ENCODE results near the gene NPEPL1.

NPEPL1 gene

DNA sequence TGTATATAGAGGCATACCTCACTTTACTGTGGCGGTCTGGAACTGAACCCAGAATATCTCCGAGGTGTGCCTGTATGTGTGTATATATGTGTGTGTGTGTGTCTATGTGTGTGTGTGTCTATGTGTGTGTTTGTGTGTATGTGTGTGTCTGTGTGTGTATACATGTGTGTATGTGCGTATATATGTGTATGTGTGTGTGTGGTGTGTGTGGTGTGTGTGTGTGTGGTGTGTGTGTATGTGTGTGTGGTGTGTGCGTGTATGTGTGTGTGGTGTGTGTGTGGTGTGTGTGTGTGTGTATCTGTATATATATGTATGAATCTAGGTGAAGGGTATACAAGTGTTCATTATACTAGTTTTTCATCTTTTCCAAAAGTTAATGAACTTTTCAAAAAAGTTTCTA is 4.2 kb upstream of the NPEPL1 start:
- H3K27me3 ChIP-seq (ENCODE audit: low read depth, low read length) = no peaks in the 10 kb centered on the region
- peaks cover 6 to 15% of the 10 kb centered on the region in 2 donors for H3K4me1 ChIP-seq (ENCODE audit: control insufficient read depth in 1 of 2, insufficient read depth in 2 of 2, low read length in 2 of 2)
- H3K36me3 ChIP-seq (ENCODE audit: control insufficient read depth in 1 of 2, insufficient read depth in 2 of 2, low read length in 2 of 2) = peaks cover 0 to 7% of the 10 kb centered on the region in 2 donors
- no peak overlapping the region for H3K27ac ChIP-seq (ENCODE audit: low read length)
- no peaks in the 10 kb centered on the region for H3K9me3 ChIP-seq (ENCODE audit: control insufficient read depth in 1 of 2, low read length in 2 of 2)
- H3K4me3 ChIP-seq (ENCODE audit: low read depth in 1 of 2, low read length in 2 of 2) = no peak overlapping the region

DNA sequence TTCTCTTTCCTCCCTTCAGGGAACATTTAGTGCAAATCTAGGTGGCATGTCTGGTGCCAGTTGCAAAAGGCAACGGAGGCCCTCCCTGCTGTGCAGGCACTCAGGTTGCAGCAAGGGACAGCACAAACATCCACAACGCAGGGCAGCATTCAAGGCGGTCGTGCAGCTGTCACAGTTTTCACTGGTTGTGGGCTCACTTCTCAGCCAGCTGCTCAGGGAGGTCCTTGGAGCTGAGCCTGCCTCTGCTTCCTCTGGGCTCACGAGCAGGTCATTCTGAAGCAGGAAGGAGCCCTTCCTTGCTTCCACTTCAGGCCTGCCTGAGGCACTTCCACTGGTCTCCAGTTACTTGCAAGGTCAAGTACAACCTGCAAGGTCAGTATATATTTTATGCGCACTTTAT is 3.8 kb upstream of the NPEPL1 start:
- Histone ChIP-seq H3K36me3 (ENCODE audit: control insufficient read depth in 1 of 2, insufficient read depth in 2 of 2, low read length in 2 of 2) (peaks cover 0 to 7% of the 10 kb centered on the region in 2 donors), H3K4me1 (ENCODE audit: control insufficient read depth in 1 of 2, insufficient read depth in 2 of 2, low read length in 2 of 2) (peaks cover 8 to 19% of the 10 kb centered on the region in 2 donors), H3K27ac (ENCODE audit: low read length) (no peak overlapping the region), H3K9me3 (ENCODE audit: control insufficient read depth in 1 of 2, low read length in 2 of 2) (no peaks in the 10 kb centered on the region), H3K27me3 (ENCODE audit: low read depth, low read length) (no peaks in the 10 kb centered on the region), H3K4me3 (ENCODE audit: low read depth in 1 of 2, low read length in 2 of 2) (no peak overlapping the region)

DNA sequence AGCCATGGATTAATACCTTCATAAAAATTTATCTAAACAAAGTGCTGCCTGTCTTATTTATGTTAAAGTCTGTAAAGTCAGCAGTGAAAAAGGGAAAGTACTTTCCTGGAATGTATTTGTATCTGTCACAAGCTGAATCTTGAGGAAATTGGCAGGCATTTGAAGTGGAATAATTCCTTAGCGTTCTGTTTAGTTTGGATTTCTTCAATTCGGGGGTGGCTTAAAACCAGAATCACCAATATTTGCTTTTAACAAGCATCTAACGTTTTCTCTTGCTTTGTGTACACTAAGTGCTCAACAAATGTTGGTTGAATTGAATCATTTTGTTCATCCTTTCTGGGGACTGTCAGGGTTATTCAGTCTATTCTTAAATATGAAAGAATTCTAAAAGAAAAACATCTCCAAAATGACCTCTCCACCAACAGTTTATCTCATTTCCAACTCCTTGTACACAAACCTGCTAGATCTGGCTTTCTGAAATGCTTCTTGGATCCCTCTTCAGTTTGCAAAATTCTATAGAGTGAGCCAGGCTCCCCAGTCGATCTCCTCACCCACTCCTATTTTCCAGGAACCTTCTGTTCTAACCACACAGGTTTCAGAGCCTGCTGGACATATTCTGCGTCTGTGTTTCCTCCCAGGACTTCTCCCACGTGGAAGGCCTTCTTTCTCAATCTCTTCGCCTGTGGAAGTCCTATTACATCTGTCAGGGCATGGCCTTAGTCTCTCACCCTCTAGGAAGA is 2.0 kb upstream of the NPEPL1 start:
- H3K9me3 ChIP-seq (ENCODE audit: control insufficient read depth in 1 of 2, low read length in 2 of 2) = no peaks in the 10 kb centered on the region
- peaks cover 10 to 30% of the 10 kb centered on the region in 2 donors for H3K4me1 ChIP-seq (ENCODE audit: control insufficient read depth in 1 of 2, insufficient read depth in 2 of 2, low read length in 2 of 2)
- H3K27ac ChIP-seq (ENCODE audit: low read length) = peak overlapping the region; percentile 35
- no peak overlapping the region for H3K4me3 ChIP-seq (ENCODE audit: low read depth in 1 of 2, low read length in 2 of 2)
- H3K36me3 ChIP-seq (ENCODE audit: control insufficient read depth in 1 of 2, insufficient read depth in 2 of 2, low read length in 2 of 2) = peaks cover 1 to 12% of the 10 kb centered on the region in 2 donors
- no peaks in the 10 kb centered on the region for H3K27me3 ChIP-seq (ENCODE audit: low read depth, low read length)

DNA sequence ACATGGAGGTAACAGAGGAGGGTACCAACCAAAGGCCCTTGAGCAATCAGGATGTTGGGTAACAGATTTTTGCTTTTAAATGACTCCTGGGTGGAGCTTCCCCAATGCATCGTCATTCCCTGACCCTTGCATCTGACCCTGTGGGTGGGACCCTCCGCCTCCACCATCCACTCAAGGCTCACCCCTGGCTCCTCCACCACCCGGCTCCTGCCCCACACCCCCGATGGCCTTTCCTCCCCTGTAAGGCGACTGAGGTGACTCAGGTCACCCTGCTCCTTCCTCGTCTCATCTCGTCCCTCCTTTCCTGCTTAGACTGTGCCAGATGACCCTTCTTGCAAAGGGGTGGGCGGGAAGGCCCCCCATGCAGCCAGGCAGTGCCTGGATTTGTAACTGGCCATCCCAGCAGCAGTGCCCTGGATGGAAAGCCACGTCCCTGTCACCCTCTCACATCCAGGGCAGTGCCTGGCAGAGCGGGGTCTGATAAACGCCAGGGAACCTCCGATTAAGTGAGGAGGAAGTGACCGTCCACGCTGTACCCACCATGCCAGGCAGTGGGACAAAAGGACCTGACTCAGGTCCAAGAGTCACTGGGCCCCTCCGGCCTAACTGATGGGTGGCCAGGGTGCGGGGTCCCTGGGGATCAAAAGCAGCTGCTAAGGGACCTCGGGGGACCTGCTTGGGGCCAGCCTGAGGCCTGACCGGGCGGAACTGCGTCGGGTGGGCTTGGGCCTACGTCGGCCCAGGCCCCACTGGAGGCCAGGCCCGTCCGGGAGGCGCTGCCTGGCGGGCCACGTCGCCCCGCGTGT is 624 bp upstream of the NPEPL1 start:
- peak overlapping the region; percentile 81 for H3K27ac ChIP-seq (ENCODE audit: low read length)
- peaks cover 15 to 19% of the 10 kb centered on the region in 2 donors for H3K36me3 ChIP-seq (ENCODE audit: control insufficient read depth in 1 of 2, insufficient read depth in 2 of 2, low read length in 2 of 2)
- no peaks in the 10 kb centered on the region for H3K9me3 ChIP-seq (ENCODE audit: control insufficient read depth in 1 of 2, low read length in 2 of 2)
- H3K4me1 ChIP-seq (ENCODE audit: control insufficient read depth in 1 of 2, insufficient read depth in 2 of 2, low read length in 2 of 2) = peaks cover 10 to 30% of the 10 kb centered on the region in 2 donors
- peak overlapping the region in 1 of 2 donors; percentile 19 for H3K4me3 ChIP-seq (ENCODE audit: low read depth in 1 of 2, low read length in 2 of 2)
- no peaks in the 10 kb centered on the region for H3K27me3 ChIP-seq (ENCODE audit: low read depth, low read length)

DNA sequence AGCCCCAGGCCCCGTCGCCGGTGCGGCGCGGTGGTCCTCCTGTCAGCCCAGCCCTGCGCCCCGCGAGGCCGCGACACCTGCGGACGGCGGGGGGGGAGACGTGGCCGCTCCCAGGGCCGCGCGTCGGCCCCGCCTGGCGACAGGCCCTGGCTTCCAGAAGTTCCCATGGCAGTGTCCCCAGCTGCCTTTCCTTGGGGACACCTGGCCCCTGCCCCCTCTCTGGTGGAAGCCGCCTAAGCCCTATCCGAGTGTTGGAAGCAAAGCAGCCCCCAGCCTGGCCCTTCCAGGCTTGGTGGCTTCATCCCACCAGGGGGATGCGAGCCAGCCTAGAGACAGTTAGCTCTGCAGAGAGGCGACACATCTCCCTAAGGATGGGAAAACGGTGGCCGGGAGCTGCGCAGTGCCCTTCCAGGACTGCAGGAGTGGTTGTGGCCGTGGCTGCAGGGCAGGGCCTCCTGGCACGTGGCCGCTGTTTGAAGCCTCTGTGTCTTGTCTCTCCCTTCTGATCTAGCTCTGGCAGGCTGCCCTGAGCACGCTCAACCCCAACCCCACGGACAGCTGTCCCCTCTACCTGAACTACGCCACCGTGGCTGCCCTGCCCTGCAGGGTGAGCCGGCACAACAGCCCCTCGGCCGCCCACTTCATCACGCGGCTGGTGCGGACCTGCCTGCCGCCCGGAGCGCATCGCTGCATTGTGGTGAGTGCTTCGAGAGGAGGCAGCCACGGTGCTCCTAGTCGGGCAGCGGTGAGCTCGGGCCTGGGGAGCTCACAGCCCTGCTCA is 816 bp downstream of the NPEPL1 start:
- H3K4me3 ChIP-seq (ENCODE audit: low read depth in 1 of 2, low read length in 2 of 2) = peak overlapping the region; percentile 48 to 60
- H3K4me1 ChIP-seq (ENCODE audit: control insufficient read depth in 1 of 2, insufficient read depth in 2 of 2, low read length in 2 of 2) = peaks cover 10 to 30% of the 10 kb centered on the region in 2 donors
- no peaks in the 10 kb centered on the region for H3K9me3 ChIP-seq (ENCODE audit: control insufficient read depth in 1 of 2, low read length in 2 of 2)
- peaks cover 18 to 34% of the 10 kb centered on the region in 2 donors for H3K36me3 ChIP-seq (ENCODE audit: control insufficient read depth in 1 of 2, insufficient read depth in 2 of 2, low read length in 2 of 2)
- no peak overlapping the region for H3K27ac ChIP-seq (ENCODE audit: low read length)
- no peaks in the 10 kb centered on the region for H3K27me3 ChIP-seq (ENCODE audit: low read depth, low read length)

DNA sequence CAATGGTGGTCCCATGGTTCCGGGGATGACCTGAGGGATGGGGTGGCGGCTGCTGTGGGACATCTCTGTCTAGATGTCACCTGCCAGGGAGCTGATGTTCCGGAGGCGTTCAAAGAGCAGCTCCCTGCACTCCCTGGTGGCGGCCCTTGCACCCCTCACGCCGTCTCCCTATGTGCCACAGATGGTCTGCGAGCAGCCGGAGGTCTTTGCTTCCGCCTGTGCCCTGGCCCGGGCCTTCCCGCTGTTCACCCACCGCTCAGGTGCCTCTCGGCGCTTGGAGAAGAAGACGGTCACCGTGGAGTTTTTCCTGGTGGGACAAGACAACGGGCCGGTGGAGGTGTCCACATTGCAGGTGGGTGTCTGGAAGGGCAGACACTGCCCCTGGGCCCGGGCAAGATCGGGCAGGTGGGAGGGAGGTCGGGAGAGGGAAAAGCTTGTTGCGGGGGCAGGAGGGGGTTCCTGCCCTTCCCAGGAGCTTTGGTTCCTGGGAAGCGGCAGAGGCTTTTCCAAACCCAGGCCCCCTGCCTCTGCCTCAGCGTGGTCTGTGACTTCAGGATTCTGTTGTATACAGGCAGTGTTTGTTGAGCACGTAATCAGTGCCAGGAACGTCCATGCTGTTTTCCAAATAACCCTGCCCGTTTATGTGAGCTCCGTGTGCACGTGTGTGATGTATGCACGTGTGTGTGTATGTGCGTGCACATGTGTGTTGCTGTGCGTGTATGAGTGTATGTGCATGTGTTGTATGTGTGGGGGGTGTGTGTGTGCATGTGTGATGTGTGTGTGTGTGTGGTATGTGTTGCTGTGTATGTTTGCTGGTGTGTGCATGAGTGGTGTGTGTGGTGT is 1.9 kb downstream of the NPEPL1 start:
- no peak overlapping the region for H3K27ac ChIP-seq (ENCODE audit: low read length)
- peaks cover 18 to 44% of the 10 kb centered on the region in 2 donors for H3K36me3 ChIP-seq (ENCODE audit: control insufficient read depth in 1 of 2, insufficient read depth in 2 of 2, low read length in 2 of 2)
- no peaks in the 10 kb centered on the region for H3K9me3 ChIP-seq (ENCODE audit: control insufficient read depth in 1 of 2, low read length in 2 of 2)
- H3K27me3 ChIP-seq (ENCODE audit: low read depth, low read length) = no peaks in the 10 kb centered on the region
- H3K4me1 ChIP-seq (ENCODE audit: control insufficient read depth in 1 of 2, insufficient read depth in 2 of 2, low read length in 2 of 2) = peaks cover 10 to 30% of the 10 kb centered on the region in 2 donors
- H3K4me3 ChIP-seq (ENCODE audit: low read depth in 1 of 2, low read length in 2 of 2) = no peak overlapping the region

DNA sequence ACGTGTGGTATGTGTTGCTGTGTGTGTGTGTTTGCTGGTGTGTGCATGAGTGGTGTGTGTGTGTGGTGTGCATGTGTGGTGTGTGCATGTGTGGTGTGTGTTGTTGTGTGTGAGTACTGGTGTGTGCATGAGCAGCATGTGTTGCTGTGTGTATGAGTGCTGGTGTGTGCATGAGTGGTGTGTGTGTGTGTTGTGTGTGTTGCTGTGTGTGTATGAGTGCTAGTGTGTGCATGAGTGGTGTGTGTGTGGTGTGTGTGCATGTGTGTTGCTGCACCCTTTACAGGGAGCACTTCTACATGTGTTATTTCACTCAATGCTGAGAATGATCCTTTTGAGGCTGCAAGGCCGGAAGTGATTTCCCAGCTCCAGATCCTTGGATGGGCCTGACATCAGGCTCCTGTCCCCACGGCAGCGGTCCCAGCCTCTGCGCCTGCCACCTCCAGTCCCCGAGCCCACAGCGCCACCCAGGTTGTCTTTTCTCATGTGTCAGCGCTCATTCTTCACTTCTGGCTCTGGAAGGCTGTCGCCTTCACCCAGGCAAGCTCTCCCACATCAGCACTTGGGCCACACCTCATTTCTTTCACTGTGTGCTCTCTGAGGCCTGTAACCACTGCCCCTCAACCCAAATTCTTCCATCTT is 2.6 kb downstream of the NPEPL1 start:
- no peak overlapping the region for H3K4me3 ChIP-seq (ENCODE audit: low read depth in 1 of 2, low read length in 2 of 2)
- H3K27me3 ChIP-seq (ENCODE audit: low read depth, low read length) = no peaks in the 10 kb centered on the region
- no peak overlapping the region for H3K27ac ChIP-seq (ENCODE audit: low read length)
- peaks cover 10 to 30% of the 10 kb centered on the region in 2 donors for H3K4me1 ChIP-seq (ENCODE audit: control insufficient read depth in 1 of 2, insufficient read depth in 2 of 2, low read length in 2 of 2)
- no peaks in the 10 kb centered on the region for H3K9me3 ChIP-seq (ENCODE audit: control insufficient read depth in 1 of 2, low read length in 2 of 2)
- H3K36me3 ChIP-seq (ENCODE audit: control insufficient read depth in 1 of 2, insufficient read depth in 2 of 2, low read length in 2 of 2) = peaks cover 18 to 52% of the 10 kb centered on the region in 2 donors

DNA sequence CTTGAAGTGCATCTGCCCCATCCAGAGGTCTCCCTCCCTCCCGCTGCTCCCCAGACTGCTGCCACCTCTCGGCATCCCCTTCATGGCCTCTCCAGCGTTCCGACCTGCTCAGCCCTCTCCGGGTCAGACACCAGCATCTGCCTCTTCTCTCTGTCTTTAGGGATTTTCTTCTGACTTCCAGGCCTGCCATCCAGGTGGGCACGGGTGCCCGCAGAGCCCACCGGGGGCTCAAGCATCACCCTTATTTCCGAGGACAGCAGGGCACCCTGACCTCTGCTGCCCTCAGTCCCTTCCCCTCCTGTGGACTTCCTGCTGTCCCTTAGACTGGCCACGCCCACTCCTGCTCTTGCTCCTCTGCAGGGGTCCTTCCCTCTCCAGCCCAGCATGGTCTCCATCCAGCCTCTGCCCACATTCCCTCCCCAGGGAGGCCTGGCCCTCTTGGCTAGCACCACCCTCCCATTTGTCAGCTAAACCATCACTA is 3.3 kb downstream of the NPEPL1 start:
- Histone ChIP-seq H3K4me1 (ENCODE audit: control insufficient read depth in 1 of 2, insufficient read depth in 2 of 2, low read length in 2 of 2) (peaks cover 10 to 27% of the 10 kb centered on the region in 2 donors), H3K27ac (ENCODE audit: low read length) (no peak overlapping the region), H3K4me3 (ENCODE audit: low read depth in 1 of 2, low read length in 2 of 2) (no peak overlapping the region), H3K27me3 (ENCODE audit: low read depth, low read length) (no peaks in the 10 kb centered on the region), H3K36me3 (ENCODE audit: control insufficient read depth in 1 of 2, insufficient read depth in 2 of 2, low read length in 2 of 2) (peaks cover 22 to 59% of the 10 kb centered on the region in 2 donors), H3K9me3 (ENCODE audit: control insufficient read depth in 1 of 2, low read length in 2 of 2) (no peaks in the 10 kb centered on the region)

DNA sequence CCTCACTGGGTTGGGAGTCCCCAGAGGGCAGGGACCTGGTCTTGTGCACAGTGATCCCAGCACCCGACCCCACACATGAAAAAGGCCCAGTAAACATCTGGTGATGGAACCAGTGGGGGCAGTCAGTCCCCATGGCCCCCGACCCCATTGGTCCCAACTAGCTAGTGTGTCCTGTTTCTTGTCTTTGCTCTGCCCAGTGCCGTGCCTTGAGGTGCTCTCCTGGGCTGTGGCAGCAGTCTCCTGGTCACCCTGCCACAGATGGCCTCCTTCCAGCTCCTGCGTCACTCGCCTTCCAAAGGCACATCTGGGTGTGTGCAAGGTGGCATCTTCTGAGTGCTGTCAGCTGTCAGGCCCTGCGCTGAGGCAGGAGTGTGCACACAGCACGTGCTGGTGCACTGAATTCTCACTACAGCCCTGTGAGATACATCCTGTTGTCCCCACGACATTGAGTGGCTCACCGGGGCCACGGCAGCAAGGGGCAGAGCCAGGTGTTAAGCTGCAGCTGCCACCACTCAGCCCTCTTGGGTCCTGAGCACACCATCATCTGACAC is 3.9 kb downstream of the NPEPL1 start:
- peaks cover 23 to 61% of the 10 kb centered on the region in 2 donors for H3K36me3 ChIP-seq (ENCODE audit: control insufficient read depth in 1 of 2, insufficient read depth in 2 of 2, low read length in 2 of 2)
- H3K4me1 ChIP-seq (ENCODE audit: control insufficient read depth in 1 of 2, insufficient read depth in 2 of 2, low read length in 2 of 2) = peaks cover 10 to 22% of the 10 kb centered on the region in 2 donors
- no peak overlapping the region for H3K27ac ChIP-seq (ENCODE audit: low read length)
- no peaks in the 10 kb centered on the region for H3K9me3 ChIP-seq (ENCODE audit: control insufficient read depth in 1 of 2, low read length in 2 of 2)
- H3K4me3 ChIP-seq (ENCODE audit: low read depth in 1 of 2, low read length in 2 of 2) = no peak overlapping the region
- H3K27me3 ChIP-seq (ENCODE audit: low read depth, low read length) = no peaks in the 10 kb centered on the region
